Testis (tissue), 2 donors: ENCODE measurements around the gene BMP7.

Experiments
- POLR2A ChIP-seq: fragments of 450-650 bp; IDR thresholded peaks from one replicate; pipeline ENCODE4 v1.6.1; 2017; ENCODE audit warnings: antibody characterized with exemption, mild to moderate bottlenecking, moderate library complexity
- TF ChIP-seq, protein P1 (sequence below), 3 experiments: fragments of 450-650 bp in 2 of 3; fragments of 200-600 bp in 1 of 3; sonication (generic) in 1 of 3; IDR thresholded peaks; one replicate each; pipeline ENCODE4 v1.5.1; 2016 to 2019; ENCODE audit warnings: antibody characterized with exemption in 3 of 3, mild to moderate bottlenecking in 2 of 3, moderate library complexity in 1 of 3

DNA sequence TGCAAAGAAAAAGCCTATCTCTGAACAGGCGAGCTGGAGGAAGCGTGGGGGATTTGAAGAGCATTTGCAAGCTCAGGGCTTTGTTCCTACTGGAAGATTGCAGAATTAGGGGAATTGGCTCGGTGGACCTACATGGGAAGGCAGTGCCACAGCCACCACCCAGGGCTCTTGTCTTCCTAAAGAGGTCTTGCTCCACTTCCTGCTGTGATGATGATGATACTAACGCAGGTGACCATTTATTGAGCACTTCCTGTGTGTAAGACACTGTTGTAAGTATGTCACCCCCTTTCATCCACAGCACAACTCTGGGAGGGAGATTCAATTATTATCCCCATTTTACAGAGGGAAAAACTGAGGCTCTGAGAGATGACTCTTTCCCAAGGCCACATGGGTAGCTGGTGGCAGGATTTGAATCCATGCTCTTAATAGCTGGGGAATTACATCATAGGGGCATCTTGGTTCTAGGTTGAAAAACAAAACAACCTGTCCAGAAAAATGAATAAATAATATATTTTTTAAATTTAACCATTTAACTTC is 41.2 kb downstream of the BMP7 start:
- no peak for TF ChIP-seq POLR2A
- TF ChIP-seq, protein P1, sequence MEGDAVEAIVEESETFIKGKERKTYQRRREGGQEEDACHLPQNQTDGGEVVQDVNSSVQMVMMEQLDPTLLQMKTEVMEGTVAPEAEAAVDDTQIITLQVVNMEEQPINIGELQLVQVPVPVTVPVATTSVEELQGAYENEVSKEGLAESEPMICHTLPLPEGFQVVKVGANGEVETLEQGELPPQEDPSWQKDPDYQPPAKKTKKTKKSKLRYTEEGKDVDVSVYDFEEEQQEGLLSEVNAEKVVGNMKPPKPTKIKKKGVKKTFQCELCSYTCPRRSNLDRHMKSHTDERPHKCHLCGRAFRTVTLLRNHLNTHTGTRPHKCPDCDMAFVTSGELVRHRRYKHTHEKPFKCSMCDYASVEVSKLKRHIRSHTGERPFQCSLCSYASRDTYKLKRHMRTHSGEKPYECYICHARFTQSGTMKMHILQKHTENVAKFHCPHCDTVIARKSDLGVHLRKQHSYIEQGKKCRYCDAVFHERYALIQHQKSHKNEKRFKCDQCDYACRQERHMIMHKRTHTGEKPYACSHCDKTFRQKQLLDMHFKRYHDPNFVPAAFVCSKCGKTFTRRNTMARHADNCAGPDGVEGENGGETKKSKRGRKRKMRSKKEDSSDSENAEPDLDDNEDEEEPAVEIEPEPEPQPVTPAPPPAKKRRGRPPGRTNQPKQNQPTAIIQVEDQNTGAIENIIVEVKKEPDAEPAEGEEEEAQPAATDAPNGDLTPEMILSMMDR (IDR thresholded peaks at IDR 0.05): no peak
